HG03575 (cell line): ENCODE measurements around the gene OR6N2.

Experiments used
- ATAC-seq: cut with Tn5 transposase; IDR thresholded peaks from one replicate; pipeline ENCODE4 v1.9.1; 2021; ENCODE audit not compliant: unreplicated experiment, insufficient number of reproducible peaks, low FRiP score; ENCODE audit errors: extremely low read depth

The OR6N2 gene

DNA sequence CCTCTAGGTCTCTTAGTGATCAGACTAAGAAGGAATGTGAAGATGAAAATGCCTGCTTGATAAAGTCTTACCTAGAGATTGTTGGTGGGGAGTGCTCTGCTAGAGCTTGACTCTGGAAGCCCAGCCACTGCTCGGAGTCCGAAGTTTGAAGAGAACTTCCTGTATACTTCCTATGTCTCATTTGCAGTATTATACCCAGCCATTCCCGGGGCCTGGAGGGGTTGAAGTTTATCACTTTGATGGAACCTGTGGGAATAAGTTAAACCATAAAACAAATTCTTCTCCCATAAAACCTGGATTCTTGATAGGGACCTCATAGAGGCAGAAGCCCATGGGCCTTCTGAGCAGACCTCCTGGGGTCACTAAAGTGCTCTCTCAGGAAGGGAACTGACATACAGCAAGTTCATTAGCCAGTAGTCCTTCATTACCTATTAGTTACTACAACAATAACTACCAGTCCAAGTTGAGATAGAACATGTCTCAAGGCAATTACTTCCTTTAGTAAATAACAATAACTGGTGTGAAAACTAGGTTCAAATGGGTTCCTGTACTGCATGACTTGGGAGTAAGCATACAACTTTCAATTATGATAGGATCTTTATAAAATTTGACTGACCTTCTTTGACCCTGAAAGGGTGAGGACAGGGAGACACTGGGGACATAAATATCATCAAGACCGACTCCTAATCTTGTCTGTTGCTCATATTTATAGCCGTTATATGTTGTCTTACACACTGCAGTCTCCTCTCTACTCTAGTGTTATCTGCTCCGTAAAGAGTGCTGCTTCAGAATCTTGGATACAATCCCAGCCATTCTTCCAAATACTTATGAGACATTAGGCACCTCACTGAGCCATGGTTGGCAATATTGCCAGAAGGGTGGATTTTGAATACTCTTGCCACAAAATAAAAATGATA, 8.8 kb downstream of the OR6N2 start, which contains the start of gene OR6N1:
OR6N1 (minus strand) TSS at position 246 of the 917 bp plus-strand sequence. CDS start 5,513 bp downstream, outside the sequence.
- no peak for ATAC-seq

DNA sequence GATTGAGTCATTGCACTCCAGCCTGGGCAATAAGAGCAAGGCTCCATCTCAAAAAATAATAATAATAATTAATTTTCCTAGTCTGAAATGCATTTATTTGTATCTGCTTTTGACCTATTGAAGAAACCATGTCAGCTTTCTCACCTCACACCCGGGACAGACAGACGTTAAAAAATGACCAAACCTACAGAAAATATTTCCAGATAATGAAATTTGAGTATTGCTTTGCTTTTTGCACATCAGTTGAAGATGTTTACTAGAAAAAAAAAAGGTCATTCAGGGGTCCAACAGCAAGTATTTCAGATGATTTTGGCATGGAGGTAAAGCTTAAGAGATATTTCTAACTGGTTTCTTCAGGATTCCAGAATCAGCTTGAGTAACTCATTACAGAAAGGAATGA, 26.6 kb downstream of the OR6N2 start, which contains the start of gene OR6K6:
OR6K6 (plus strand) TSS at position 301 of the 400 bp plus-strand sequence. CDS start 168 bp downstream, outside the sequence.
- ATAC-seq: no peak

DNA sequence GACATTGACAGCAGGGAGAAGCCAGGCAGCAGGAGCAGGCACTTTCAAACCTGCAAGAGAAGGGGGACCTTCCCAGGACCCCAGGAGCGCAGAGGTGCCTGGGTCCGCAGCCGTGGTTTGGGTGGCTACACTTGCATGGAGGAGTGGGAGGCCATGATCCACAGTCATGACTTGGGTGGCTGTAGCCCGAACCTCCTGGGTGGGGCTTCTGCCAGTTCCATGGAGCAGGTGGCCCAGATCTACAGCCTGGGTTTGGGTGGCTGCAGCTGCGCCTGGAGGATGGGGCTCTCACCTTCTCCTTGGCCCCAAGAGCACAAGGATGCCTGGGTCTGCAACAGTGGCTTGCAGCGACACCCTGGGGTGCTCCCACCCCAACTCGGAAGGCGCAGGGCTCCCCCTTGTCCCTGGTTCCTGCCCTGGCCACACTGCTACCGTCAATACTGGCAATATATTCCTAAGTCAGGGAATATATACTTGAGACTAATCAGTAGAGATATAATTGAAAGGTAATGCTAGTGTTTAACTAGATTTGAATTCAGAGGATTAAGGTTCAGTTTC, 28.8 kb downstream of the OR6N2 start:
- no peak for ATAC-seq

DNA sequence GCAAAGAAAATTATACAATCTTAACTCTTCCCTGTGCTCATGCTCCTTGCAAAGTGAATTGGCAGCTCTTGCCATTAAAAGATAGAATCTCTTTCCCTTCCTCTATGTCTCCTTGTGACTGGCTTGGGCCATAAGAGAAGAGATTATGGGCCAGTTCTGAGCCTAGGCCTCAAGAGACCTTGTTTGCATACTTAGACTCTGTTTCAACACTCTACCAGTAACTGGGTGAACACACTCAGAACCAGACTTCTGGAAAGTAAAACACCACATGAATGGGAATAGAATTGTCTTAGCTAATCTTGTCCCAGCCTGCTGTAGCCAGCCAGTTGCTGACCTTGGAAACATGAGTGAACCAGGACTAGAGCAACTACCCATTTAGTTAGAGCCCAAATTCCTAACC, 45.2 kb downstream of the OR6N2 start:
- no peak for ATAC-seq

DNA sequence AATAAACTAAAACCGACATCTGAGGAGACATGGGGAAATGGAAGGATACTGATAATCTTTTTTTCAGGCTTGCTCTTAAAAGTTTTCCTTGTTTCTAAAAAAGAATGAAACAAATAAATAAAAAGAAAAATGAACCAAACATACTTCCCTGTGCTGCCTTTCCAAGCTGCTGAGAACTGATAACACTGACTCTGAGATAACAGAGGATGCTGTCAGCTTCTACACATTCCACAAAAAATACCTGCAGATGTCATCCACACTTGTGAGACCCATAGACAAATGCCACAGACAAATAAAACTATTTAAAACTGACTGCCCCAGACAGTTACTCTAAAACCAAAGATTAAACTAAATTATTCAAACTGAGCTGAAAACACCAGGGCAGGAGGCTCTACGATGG, 48.5 kb downstream of the OR6N2 start:
- ATAC-seq: no peak

DNA sequence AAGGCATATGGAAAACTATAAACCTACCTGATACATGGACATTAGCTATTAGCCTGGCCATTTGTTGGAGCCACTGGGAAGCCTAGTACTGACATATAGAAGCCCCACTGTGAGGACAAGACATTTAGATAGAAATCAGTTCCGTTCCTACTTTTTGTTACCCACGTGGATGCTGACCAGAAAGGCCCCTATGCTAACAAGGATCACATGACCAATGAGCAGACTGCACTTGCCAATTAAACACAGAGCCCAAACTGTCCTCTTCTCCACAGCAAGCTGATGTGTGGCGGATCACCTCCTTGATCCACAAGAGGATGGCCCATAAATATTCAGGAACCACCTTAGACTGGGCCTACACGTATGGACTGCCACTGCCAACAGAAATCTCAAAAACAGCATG, 49.3 kb downstream of the OR6N2 start:
- no peak for ATAC-seq

DNA sequence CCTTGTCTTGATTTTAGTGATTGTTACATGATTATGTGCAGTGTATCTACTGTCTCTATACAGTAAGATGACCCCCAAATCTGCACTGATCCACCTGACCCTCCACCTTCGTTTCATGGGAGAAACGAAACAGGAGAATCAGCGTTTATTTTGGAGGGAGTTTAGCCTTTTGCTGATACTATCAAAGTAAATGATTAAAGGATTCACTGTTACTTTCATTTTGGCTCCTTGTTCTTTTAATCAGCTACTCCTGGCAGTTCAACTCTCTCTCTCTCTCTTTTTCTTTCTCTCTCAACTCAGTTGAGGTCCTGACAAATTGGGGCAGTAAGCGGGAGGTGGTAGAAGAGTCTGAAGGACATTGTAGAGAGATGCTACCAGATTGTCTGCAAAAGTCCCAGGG, 50.6 kb downstream of the OR6N2 start:
- no peak for ATAC-seq

DNA sequence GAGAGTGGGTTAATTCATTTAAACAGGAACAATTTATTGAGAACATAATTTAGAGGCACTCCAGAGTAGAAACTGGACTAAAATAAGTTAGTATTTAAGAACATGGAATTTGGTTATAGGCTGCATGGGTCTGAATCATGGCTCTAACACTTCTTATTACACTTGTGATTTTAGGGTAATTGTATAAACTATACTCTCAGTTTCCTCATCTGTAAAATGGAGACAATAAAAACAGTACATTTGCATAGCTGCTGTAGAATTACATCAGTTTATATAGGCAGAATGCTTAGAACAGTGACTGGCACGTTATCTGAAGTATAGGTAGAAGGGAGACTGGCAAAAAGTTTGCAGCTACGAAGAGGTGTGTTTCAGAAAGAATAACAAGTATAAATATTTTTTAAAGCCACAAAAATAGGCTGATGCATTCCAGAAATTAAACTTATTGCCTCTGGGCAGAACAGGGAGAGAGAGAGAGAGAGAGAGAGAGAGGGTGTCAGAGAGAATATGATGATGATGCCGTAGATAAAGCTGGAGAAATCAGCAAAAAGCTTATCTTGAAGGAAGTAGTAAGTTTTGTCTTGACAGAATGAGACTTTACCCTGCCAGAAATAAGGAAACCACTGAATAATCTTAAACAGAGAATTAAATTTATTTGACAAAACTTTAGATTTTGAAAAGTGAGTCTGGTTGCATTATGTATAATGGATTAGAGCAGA, 52.3 kb downstream of the OR6N2 start:
- no peak for ATAC-seq

DNA sequence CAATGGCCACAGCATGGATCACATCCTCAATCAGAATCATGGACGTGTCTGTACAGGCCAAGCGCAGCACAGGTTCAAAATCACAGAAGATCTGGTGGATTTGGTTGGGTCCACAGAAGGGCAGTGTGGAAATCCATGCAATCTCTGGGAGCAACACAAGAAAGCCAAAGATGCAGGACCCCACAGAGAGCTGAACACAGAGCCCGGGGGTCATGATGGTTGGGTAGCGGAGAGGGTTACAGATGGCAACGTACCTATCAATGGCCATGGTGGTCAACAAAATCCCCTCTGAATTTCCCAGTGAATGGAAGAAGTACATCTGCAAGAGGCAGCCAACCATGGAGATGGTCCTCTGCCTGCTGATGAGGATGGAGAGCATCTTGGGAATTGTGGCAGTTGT, 56.6 kb downstream of the OR6N2 start:
- ATAC-seq: no peak
